ENCODE measurements around the gene MUC6.

The MUC6 gene

GRCh38 chr11:1012740-1013630, 23.5 kb downstream of the MUC6 start:
- H3K4me3 ChIP-seq (replicated peaks; ENCODE audit: low read depth, low read length), result no peak overlapping the region
- H3K27me3 ChIP-seq (replicated peaks; ENCODE audit: control insufficient read depth, insufficient read depth, low read length), result no peaks in the 10 kb centered on the region
- no peak for TF ChIP-seq CTCF (IDR thresholded peaks at IDR 0.05; ENCODE audit: insufficient read depth, low read length, poor library complexity, severe bottlenecking)
- DNase-seq (ENCODE audit: extremely low read depth, insufficient read length), result no peak
- H3K36me3 ChIP-seq (ENCODE audit: control insufficient read depth, insufficient read depth, low read length), result peaks cover 18% of the 10 kb centered on the region

GRCh38 chr11:1012291-1012690, 24.2 kb downstream of the MUC6 start:
- H3K27me3 ChIP-seq (replicated peaks; ENCODE audit: control insufficient read depth, insufficient read depth, low read length), result no peaks in the 10 kb centered on the region
- DNase-seq (ENCODE audit: extremely low read depth, insufficient read length), result no peak
- H3K4me3 ChIP-seq (replicated peaks; ENCODE audit: low read depth, low read length), result no peak overlapping the region
- H3K36me3 ChIP-seq (ENCODE audit: control insufficient read depth, insufficient read depth, low read length), result peaks cover 18% of the 10 kb centered on the region
- no peak for TF ChIP-seq CTCF (IDR thresholded peaks at IDR 0.05; ENCODE audit: insufficient read depth, low read length, poor library complexity, severe bottlenecking)

GRCh38 chr11:1011320-1011698, 25.2 kb downstream of the MUC6 start:
- TF ChIP-seq CTCF (IDR thresholded peaks at IDR 0.05; ENCODE audit: insufficient read depth, low read length, poor library complexity, severe bottlenecking), result no peak
- H3K27me3 ChIP-seq (replicated peaks; ENCODE audit: control insufficient read depth, insufficient read depth, low read length), result no peaks in the 10 kb centered on the region
- DNase-seq (ENCODE audit: extremely low read depth, insufficient read length), result no peak
- H3K36me3 ChIP-seq (ENCODE audit: control insufficient read depth, insufficient read depth, low read length), result peaks cover 18% of the 10 kb centered on the region
- H3K4me3 ChIP-seq (replicated peaks; ENCODE audit: low read depth, low read length), result no peak overlapping the region

- TF ChIP-seq CTCF (IDR thresholded peaks at IDR 0.05; ENCODE audit: insufficient read depth, low read length, poor library complexity, severe bottlenecking), result no peak
- no peak overlapping the region for H3K4me3 ChIP-seq (replicated peaks; ENCODE audit: low read depth, low read length)
- H3K27me3 ChIP-seq (replicated peaks; ENCODE audit: control insufficient read depth, insufficient read depth, low read length), result no peaks in the 10 kb centered on the region
- peaks cover 18% of the 10 kb centered on the region for H3K36me3 ChIP-seq (ENCODE audit: control insufficient read depth, insufficient read depth, low read length)
- no peak for DNase-seq (ENCODE audit: extremely low read depth, insufficient read length)
Measured at GRCh38 chr11:1010551-1011319, 25.8 kb downstream of the MUC6 start.

- no peak for TF ChIP-seq CTCF (IDR thresholded peaks at IDR 0.05; ENCODE audit: insufficient read depth, low read length, poor library complexity, severe bottlenecking)
Measured at GRCh38 chr11:1009991-1010390, 26.5 kb downstream of the MUC6 start.

More at GRCh38 chr11:1009991-1010390, 26.5 kb downstream of the MUC6 start:
- H3K27me3 ChIP-seq (replicated peaks; ENCODE audit: control insufficient read depth, insufficient read depth, low read length), result no peaks in the 10 kb centered on the region
- H3K36me3 ChIP-seq (ENCODE audit: control insufficient read depth, insufficient read depth, low read length), result peaks cover 18% of the 10 kb centered on the region
- no peak overlapping the region for H3K4me3 ChIP-seq (replicated peaks; ENCODE audit: low read depth, low read length)
- no peak for DNase-seq (ENCODE audit: extremely low read depth, insufficient read length)

Measured in GM06990 (cell line).